HG03060 (cell line): ENCODE data around the gene ETV6.

ENCODE experiments used
- ATAC-seq: cut with Tn5 transposase; IDR thresholded peaks from one replicate; pipeline ENCODE4 v1.9.1; 2021; ENCODE audit warnings: low read depth, moderate number of reproducible peaks; ENCODE audit not compliant: unreplicated experiment

Gene ETV6

GRCh38 chr12:11768233-11768965 lies 118.9 kb downstream of the ETV6 start:
- no peak for ATAC-seq

- ATAC-seq: no peak
These were observed 120.4 kb downstream of the ETV6 start for GRCh38 chr12:11769723-11770514.

DNA sequence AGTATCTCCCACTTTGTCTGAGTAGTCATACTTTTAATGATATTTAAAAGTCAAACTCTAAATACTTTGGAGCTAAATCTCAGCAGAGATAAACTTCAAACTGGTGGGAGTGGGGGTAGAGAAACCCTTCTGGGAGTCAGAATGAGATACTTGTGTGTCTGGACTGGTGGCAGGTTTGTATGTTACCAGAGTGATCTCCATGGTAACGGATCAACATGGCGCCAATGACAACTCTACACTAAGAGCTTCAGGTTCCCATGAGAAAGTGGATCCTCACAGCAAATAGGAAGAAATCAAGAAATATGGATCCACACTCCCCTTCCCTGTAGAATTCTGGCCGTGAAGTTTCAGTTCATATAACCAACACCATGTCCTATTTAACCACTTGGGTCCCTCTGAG lies 121.9 kb downstream of the ETV6 start:
- no peak for ATAC-seq

GRCh38 chr12:11771895-11772502 lies 122.5 kb downstream of the ETV6 start:
- no peak for ATAC-seq

- no peak for ATAC-seq
These were observed 124.6 kb downstream of the ETV6 start for GRCh38 chr12:11773889-11774677.

DNA sequence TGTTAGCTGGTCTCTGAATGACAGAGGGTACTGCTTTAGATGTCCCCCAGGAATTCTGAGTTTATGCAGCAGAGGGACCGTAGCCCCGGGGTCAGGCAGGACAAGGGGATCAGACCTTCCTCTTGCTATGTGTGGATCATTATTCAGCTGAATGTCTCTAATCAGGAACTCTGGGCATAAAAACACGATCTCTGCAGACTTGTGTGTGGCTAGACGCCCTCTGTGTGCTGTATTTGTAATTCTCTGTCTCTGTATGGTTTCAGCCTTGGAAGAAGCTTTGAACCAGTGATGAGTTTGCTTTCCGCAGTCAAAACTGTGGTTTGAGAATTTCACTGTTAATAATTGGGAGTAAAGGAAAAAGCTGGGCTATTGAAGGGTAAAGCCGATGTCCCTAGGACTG lies 125.3 kb downstream of the ETV6 start:
- ATAC-seq: no peak

DNA sequence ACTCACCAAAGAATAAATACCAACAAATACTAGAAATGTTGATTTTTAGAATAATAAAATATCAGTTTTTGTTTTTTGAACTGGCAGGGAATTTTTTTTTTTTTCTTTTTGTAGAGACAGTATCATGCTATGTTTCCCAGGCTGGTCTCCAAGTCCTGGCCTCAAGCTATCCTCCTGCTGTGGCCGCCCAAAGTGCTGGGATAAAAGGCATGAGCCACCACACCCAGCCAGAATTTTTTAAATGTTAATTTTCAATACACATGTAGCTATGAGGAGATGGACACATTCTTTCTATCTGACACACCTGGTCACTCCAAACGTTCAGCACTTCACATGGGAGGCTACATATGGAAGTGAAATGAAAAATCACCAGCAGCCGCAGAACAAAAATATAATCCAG lies 126.8 kb downstream of the ETV6 start:
- ATAC-seq: no peak

DNA sequence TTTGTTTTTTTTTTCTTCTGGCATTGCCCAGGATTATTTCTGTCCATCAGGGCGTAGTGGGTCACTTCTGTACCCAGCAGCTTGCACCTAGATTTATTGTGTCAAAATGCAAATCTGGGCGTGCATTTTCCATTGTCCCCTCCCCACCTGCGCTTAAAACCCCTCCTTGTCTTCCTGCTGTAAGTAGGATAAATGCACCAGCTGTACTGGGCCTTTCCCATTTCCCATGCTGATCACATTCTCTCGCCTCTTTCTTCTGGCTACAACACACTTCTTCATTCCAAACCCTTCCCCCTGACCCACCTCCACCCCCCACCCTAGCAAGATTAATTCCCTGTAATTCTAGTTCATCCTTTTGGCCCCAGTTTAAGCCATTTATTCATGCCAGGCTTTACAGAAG lies 128.0 kb downstream of the ETV6 start:
- no peak for ATAC-seq

DNA sequence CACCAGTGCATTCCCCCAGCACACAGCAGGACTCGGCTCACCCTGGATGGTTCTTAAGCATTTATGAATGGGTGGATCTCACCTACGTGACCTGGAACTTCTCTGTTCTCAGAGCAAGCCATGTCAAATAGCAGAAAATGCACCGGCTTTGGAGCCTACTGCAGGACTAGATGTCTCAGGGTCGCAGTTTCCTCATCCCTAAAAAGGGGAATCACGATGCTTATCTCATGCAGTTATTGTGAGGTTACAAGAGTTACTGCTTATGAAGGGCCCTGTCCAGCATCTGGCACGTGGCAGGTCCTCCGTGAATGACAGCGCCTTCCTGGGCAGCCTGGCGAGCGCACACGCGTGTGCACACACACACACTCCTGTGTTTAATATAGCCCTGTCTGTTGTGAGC lies 128.5 kb downstream of the ETV6 start:
- ATAC-seq: no peak

GRCh38 chr12:11778713-11779685 lies 129.5 kb downstream of the ETV6 start:
- no peak for ATAC-seq

DNA sequence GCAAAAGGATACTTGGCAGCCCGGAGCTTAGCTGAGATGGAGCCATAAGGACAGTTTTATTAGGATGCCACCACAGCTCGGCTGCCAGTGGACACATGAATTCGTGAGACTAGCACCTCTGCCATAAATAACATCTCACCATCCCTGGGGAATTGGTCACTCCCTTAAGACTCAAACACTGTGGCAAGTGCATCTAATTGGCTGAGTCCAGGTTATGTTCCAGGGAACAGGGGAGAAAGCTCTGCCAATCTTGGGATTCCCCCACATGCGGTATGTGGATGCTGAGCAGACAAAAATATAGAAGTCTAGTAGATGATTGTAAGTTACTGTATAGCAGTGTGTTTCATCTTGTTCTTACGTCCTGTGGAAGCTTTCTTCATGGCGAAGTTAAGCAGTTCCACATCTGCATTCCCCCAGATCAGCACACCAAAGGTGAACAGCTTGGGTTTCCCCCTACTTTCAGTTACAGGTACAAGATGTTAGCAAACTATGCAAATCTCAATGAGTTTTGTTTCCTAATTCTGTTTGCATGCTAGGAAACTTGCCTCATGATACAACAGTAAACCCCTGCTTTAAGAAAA lies 131.1 kb downstream of the ETV6 start:
- ATAC-seq: peak; percentile 69

GRCh38 chr12:11782914-11783420 lies 133.5 kb downstream of the ETV6 start:
- ATAC-seq: no peak

GRCh38 chr12:11785712-11786111 lies 136.2 kb downstream of the ETV6 start:
- no peak for ATAC-seq

DNA sequence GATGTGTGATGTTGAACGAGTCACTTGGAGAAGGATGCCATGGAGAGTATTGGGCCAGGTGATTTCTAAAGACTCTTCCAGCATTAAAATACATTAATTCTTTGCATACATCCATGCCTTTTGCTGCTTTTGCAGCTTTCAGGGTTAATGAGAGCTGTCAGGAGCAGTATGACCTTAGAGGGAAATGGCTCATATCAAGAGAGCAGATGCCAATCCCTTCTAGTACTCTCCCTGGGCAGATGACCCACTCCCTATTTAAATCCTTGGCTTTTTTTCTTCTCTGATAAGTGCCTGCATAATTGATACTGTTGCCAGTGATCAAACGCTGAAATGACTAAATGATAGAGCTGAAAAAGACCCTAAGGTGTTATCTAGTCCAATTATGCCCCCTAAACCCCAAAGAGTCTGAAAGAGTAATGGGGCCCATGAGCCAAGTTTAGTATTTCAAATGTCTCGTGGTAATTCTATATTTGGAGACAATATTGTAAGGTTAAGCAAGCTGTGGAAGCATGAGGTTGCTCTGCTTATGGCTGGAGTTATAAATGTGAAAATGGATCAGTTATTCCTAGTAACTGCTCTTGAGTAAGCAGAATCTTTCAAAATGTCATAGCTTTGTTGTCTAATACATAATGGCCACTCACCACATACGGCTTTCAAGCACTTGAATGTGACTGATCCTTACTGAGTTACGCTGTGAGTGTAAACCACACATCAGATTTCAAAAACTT lies 137.3 kb downstream of the ETV6 start:
- ATAC-seq: no peak

- no peak for ATAC-seq
These were observed 138.0 kb downstream of the ETV6 start for GRCh38 chr12:11787437-11787836.

DNA sequence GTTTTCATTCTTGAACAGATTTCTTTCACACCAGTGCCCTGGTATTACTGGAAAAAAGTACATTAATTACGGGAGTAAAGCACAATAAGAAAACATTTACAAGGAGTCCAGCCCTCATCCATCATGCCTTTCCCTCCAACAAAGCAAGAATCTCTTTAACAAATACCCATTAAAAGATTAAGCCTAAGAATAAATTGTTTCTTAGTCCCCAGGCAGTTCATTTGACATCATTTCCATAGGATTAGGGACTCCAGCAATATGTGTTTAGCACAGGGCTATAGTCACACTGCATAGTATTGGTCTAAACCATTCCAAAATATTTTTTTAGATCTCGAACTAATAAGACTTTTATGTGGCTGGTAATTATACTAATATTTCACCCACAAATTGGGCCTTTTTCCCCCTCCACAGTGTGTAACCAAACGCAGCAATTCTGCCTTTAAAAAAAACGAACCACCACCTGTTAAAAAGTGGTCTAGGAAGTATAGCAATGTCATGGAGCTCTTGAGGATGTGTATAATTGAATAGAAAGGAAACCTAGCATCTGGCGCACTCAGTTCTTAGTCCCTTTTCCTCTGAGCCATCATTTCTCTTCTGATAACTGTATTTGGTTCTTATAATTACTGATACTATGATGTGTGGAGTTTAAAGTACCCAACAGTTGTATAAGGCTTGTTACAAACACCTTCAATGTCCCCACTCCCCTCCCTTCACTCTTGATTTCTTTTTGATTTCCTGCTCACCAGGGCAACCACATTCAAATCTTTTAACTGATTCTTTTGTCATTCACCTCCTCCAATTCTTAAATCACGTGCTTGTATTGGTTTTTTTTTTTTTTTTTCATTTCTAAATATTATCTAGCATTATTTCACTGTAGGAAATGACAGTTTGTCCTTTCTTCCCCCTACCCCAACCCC lies 138.7 kb downstream of the ETV6 start:
- no peak for ATAC-seq

GRCh38 chr12:11793921-11794710 lies 144.6 kb downstream of the ETV6 start:
- no peak for ATAC-seq
